Ishikawa (cell line): ENCODE measurements around the gene SLC40A1.

ENCODE experiments used
- CEBPB ChIP-seq: IDR thresholded peaks from 2 replicates; pipeline ENCODE4 v1.6.1; 2012
- CREB1 ChIP-seq: IDR thresholded peaks from 2 replicates; pipeline ENCODE4 v1.6.1; 2012; ENCODE audit warnings: low read depth
- EGR1 ChIP-seq: IDR thresholded peaks from 2 replicates; pipeline ENCODE4 v1.6.1; 2012
- EP300 ChIP-seq: IDR thresholded peaks from 2 replicates; pipeline ENCODE4 v1.6.1; 2012; ENCODE audit warnings: borderline replicate concordance
- FOXM1 ChIP-seq: IDR thresholded peaks from 2 replicates; pipeline ENCODE4 v1.6.1; 2012; ENCODE audit warnings: low read depth, borderline replicate concordance
- MAX ChIP-seq: IDR thresholded peaks from 2 replicates; pipeline ENCODE4 v1.6.1; 2012
- NFIC ChIP-seq: IDR thresholded peaks from 2 replicates; pipeline ENCODE4 v1.6.1; 2012
- RAD21 ChIP-seq: IDR thresholded peaks from 2 replicates; pipeline ENCODE4 v1.6.1; 2012; ENCODE audit warnings: low read depth
- REST ChIP-seq: IDR thresholded peaks from 2 replicates; pipeline ENCODE4 v1.6.1; 2012; ENCODE audit warnings: low read depth, mild to moderate bottlenecking
- TAF1 ChIP-seq: IDR thresholded peaks from 2 replicates; pipeline ENCODE4 v1.6.1; 2012; ENCODE audit warnings: low read depth, mild to moderate bottlenecking
- TCF12 ChIP-seq: IDR thresholded peaks from 2 replicates; pipeline ENCODE4 v1.6.1; 2012; ENCODE audit warnings: low read depth
- TEAD4 ChIP-seq: IDR thresholded peaks from 2 replicates; pipeline ENCODE4 v1.6.1; 2012
- USF1 ChIP-seq: IDR thresholded peaks from 2 replicates; pipeline ENCODE4 v1.6.1; 2012
- YY1 ChIP-seq: IDR thresholded peaks from 2 replicates; pipeline ENCODE4 v1.6.1; 2012; ENCODE audit warnings: low read depth
- ZBTB7A ChIP-seq: IDR thresholded peaks from 2 replicates; pipeline ENCODE4 v1.6.1; 2012; ENCODE audit warnings: low read depth

Gene SLC40A1

GRCh38 chr2:189556526-189556925 lies 24.1 kb downstream of the SLC40A1 start:
- no peak for TF ChIP-seq ZBTB7A
- TF ChIP-seq EGR1 = no peak
- no peak for TF ChIP-seq RAD21
- TF ChIP-seq YY1 = no peak
- no peak for TF ChIP-seq CEBPB
- no peak for TF ChIP-seq TAF1
- no peak for TF ChIP-seq NFIC
- TF ChIP-seq REST = no peak
- TF ChIP-seq FOXM1 = no peak

GRCh38 chr2:189555232-189555631 lies 25.4 kb downstream of the SLC40A1 start:
- TF ChIP-seq TEAD4 = no peak

- TF ChIP-seq USF1 = no peak
These were observed 27.0 kb downstream of the SLC40A1 start for GRCh38 chr2:189553504-189554088.

- TF ChIP-seq NFIC (no peak), CREB1 (no peak), YY1 (no peak), TEAD4 (no peak), TAF1 (no peak), FOXM1 (no peak), ZBTB7A (no peak)
These were observed 27.6 kb downstream of the SLC40A1 start for GRCh38 chr2:189552991-189553404.

GRCh38 chr2:189552334-189552990 lies 28.1 kb downstream of the SLC40A1 start:
- TF ChIP-seq TCF12 (no peak), FOXM1 (no peak), NFIC (no peak), RAD21 (no peak), ZBTB7A (no peak), MAX (no peak), CEBPB (no peak), EGR1 (no peak), REST (no peak), TEAD4 (no peak), YY1 (no peak), TAF1 (no peak), CREB1 (no peak), USF1 (no peak), EP300 (no peak)

- TF ChIP-seq EGR1 (no peak), ZBTB7A (no peak), MAX (no peak), USF1 (no peak), CEBPB (no peak), YY1 (no peak), FOXM1 (no peak), TEAD4 (no peak), TCF12 (no peak), NFIC (no peak), CREB1 (no peak), EP300 (no peak), RAD21 (no peak), TAF1 (no peak), REST (no peak)
These were observed 28.8 kb downstream of the SLC40A1 start for GRCh38 chr2:189551808-189552207.
